C4-2B (cell line): ENCODE data around the gene LRRC66.

ENCODE experiments used
- CTCF ChIP-seq: fragments of 450-650 bp; conservative IDR thresholded peaks from 2 replicates; pipeline ENCODE4 v1.5.1; 2017; ENCODE audit warnings: mild to moderate bottlenecking
- ZFX ChIP-seq: fragments of 450-650 bp; IDR thresholded peaks from 2 replicates; pipeline ENCODE4 v1.6.1; 2017

GRCh38 chr4:52019936-52020657, at the start of gene LRRC66:
- TF ChIP-seq CTCF (no peak), ZFX (no peak)
